SHP77 (cell line): Measurements from ENCODE around the gene FAM107B.
A peak's percentile ranks its signal among the peaks of the same experiment; 100 is the strongest.

Experiments used
- DNase-seq, 2 experiments: peaks; one replicate each; lab custom pipeline; 2025; lab: John Stamatoyannopoulos, UW

The FAM107B gene

GRCh38 chr10:14556285-14556956 is 218.3 kb downstream of the FAM107B start:
- DNase-seq, result peak; percentile 9 to 23

DNA sequence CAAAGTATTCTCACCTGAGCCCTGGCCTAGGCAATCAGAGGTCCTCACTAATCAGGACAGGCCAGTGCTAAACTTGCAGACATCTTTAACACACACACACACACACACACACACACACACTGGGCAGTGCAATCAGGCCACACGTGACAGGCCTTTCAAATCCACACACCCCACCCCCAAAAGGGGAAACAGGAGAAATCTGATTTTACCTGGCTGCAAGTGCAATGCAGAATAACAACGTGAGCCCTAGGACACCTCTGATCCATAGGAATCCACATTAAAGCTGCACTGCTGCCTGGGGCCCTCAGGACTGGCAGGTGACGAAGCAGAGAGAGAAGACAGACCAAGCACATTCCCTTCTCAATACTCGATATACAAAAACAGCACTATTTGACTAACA is 218.9 kb downstream of the FAM107B start:
- DNase-seq, result no peak

GRCh38 chr10:14554491-14555205 is 220.0 kb downstream of the FAM107B start:
- DNase-seq, result no peak

GRCh38 chr10:14554091-14554490 is 220.6 kb downstream of the FAM107B start:
- DNase-seq, result no peak

DNA sequence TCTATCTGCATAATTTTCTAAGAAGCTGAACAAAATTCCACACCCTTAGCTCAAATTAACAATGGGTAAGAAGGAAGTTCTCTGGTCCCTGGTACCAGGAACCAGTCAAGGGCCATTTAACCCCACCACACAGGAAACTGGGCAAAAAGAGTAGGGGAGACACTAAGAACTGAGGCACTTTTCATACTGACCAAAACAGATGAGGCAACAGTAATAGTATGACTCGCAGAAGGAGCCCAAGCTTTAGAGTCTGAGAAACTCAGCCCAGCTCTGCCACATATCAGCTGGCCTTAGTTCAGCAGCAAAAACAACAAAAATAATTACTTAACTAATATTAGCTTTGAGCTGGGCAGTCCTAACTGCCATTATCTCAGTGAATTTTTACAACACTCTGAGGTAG is 221.2 kb downstream of the FAM107B start:
- DNase-seq, result no peak

GRCh38 chr10:14552015-14552414 is 222.7 kb downstream of the FAM107B start:
- no peak for DNase-seq

- DNase-seq, result no peak
These were observed 224.2 kb downstream of the FAM107B start for GRCh38 chr10:14550471-14550981.

GRCh38 chr10:14549496-14549895 is 225.2 kb downstream of the FAM107B start:
- no peak for DNase-seq

GRCh38 chr10:14548970-14549369 is 225.7 kb downstream of the FAM107B start:
- DNase-seq, result no peak

DNA sequence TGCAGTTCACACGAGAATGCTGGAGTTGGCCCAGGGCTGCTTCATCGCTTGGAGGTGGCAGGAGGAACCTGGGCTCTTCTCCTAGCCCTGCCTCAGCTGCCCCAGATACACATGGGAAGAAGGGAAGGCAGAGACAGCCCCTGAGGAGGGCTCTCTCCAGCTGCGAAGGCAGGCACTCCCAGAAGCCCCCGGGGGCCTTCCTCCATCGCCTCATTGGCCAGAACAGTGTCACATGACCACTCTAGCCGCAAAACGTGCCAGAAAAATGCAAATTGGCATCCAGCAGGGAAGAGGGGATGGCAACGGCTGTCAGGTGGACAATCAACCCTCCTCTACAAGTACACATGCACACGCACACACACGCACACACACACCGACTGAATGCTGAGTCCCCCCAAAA is 226.2 kb downstream of the FAM107B start:
- DNase-seq, result no peak

DNA sequence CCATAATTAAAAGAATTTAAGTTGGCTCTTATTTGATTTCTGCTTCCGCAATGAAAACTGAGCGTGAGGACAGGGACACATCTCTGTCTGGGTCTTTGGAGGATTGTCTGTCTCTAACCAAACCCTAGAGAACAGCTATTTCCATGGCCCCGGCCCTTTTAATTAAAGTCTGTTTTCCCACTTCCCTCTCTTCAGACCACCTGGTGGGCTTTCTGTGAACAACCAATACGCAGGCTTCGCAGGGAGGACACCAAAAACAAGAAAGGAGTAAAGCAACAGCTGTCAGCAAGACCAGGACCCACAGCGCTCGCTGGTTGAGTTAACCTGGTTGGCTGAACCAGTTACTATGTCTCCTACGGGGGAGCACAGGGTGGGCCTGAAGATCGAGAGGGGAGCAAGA is 226.9 kb downstream of the FAM107B start:
- no peak for DNase-seq

DNA sequence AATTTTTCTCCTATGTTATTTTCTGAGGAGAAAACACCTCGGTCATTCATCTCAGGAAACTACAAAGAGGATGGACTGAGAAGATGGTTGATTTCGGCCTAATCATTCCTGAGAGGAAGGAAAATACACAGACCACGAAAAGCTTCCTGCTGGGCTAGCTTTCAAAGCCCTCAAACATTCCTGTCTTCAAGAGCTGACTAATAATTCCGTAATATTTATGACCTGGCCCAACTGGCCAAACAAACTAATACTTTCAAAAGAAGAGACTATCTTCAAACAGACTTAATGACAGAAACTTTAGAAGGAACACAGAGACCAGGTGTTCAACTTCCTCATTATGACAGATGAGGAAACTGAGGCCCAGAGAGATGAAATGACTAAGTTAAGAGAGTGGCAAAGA is 228.9 kb downstream of the FAM107B start:
- no peak for DNase-seq

DNA sequence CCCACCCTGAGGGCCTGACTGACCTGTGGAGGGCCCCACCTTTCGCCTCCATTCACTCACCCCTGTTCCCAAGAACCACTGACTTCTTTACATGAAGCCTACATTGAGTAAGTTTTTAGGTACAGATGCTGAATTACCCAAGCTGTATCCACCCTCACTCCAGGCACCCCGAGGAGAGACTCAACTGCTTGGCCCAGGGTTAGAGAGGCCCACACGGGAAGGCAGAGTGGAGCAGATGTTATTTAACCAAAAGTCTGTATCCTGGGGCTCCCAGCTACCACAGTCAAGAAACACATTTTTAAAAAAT is 230.8 kb downstream of the FAM107B start:
- no peak for DNase-seq

DNA sequence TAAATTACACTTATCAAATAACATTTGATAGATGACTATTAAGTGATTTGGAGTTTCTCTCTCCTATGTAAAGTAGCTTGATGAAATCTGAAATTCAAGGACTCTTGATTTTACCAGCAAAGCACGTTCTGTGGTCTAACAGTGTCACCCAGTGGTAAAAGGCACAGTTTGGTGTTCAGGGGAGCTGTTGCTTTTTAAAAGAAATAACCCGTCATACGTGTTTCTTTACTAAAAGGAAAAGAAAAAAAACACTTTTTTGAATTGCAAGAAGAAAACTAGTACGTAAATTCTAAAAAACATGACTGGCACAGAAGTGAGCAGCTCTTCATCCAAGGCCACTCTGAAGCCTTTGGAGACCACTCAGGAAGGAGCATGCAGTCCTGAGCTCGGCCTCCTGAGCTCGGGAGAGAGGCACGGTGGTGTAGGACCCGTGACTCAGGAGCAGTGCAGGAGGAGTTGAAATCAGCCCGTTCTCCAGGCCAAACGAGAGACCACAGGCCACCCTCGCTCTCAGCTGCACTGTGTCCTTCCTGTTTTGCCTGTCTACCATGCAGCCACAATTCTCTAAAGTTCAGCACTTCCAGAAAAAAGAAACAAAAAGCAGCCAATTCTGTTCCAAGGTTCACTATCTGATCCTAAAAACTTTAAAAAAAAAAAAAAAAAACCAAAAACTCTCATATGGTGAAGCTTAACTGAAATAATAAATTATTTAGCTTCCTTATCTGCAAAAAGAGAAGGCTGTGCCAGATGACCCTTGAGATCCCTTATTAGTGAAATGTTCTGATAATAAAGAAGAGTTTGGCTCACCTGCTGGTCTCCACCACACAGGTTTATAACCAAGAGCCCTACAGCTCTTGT is 231.4 kb downstream of the FAM107B start:
- peak; percentile 7 to 44 for DNase-seq

GRCh38 chr10:14541379-14541778 is 233.3 kb downstream of the FAM107B start:
- no peak for DNase-seq

- no peak for DNase-seq
These were observed 234.1 kb downstream of the FAM107B start for GRCh38 chr10:14540611-14541010.

GRCh38 chr10:14540062-14540461 is 234.6 kb downstream of the FAM107B start:
- DNase-seq, result no peak

DNA sequence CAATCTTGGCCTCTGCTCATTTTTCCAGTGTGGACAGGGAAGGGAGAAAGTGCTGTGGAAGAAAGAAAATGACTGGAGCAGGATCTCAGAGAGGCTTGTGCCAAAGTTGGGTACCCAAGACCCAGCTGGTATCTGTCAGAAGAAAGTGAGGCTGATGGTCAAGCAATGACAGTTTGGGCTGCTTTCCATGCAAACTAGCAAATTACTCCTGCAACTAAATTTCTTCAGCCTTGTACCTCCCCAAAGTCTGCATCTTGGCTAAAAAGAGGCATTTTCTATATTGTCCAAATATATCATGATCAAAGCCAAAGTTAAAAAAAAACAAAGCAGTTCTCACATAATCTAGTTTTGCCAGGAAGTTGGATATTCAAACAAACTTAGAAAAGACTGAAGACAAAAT is 235.5 kb downstream of the FAM107B start:
- no peak for DNase-seq

- DNase-seq, result peak in 1 of 2 experiments; percentile 16
These were observed 238.2 kb downstream of the FAM107B start for GRCh38 chr10:14536241-14537213.

- DNase-seq, result no peak
These were observed 239.1 kb downstream of the FAM107B start for GRCh38 chr10:14535457-14536130.

DNA sequence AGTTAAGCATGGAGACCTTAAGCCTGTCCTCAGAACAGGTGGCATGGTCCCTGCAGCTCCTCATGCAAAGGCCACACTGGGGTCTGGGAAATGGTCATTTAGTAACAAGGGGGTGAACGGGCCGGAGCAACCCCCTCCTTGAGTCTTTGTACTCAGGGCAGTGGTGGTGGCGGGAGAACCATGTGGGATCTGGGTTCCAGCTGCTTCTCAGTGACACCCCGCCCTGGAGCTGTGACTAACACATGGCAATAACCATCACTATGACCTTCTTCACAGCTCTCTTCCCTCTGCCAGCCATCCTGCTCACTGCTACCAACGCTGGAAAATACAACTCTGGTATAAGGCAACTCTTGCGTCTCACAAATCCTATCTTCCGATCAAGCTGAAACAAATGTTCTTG is 240.5 kb downstream of the FAM107B start:
- DNase-seq, result no peak
